Measurements from ENCODE around the gene ZCCHC24.
"Not testable (repeated sequence)": the region's sequence is repeated elsewhere in the genome, so short reads cannot be mapped to it uniquely, and the experiment has no call there.

The ZCCHC24 gene

DNA sequence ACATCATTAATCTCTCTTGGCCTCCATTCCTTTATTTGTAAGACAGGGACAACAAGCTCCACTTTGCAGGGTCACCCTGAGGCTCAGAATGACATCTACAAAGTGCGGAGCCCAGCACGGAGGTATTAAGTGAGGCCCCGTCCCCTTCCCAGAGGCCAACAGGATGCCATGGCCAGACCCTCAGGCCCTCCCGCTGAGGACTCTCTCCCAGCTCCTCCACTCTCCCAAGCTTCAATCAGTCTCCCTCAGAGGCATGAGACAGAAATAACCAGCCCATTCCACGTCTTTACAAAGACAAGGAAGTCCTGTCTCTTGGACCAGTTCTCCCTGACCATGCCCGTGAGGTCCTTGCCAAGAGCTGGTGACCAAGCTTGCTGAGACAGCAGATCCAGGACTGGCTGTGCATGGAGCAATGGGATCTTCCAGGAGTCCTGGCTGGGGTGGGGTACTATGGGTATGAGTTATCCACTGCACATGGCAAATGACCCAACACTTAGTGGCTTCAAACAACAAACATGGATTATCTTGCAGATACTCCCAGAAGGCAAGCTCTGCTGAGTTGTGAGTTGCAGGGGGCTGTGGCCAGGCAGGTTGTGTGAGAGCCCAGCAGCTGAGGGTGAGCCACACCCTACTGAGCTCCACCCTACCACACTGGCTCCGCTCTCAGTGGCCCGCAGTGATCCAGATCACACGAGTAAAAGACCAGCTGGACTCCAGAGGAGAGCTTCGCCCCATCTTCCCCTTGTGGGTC, 102.4 kb downstream of the ZCCHC24 start:
- no peak for DNase-seq

DNA sequence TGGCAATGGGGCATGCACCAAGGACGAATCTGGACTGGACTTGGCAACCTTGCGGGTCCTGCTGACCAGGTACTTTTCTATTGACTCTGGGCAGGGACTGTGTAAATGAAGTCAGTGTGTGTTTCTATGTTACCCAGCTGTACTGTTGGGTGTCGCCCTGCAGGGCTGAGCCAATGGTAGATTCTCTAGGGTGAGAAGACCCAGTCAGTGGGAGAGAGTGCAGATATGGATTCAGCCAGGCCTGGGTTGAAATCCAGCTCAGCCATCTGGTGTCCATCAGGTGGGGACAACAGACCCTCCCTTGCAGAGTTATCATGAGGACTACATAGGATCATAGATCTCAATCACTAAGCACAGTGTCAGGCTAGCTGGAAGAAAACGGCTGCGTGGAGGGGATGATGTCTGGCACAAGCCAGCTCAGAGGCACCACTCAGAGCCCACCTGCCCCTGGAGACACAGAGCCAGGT, 103.1 kb downstream of the ZCCHC24 start:
- no peak for DNase-seq

GRCh38 chr10:79340646-79341244, 104.7 kb downstream of the ZCCHC24 start:
- DNase-seq: no peak

GRCh38 chr10:79339266-79339665, 106.2 kb downstream of the ZCCHC24 start:
- no peak for DNase-seq

DNA sequence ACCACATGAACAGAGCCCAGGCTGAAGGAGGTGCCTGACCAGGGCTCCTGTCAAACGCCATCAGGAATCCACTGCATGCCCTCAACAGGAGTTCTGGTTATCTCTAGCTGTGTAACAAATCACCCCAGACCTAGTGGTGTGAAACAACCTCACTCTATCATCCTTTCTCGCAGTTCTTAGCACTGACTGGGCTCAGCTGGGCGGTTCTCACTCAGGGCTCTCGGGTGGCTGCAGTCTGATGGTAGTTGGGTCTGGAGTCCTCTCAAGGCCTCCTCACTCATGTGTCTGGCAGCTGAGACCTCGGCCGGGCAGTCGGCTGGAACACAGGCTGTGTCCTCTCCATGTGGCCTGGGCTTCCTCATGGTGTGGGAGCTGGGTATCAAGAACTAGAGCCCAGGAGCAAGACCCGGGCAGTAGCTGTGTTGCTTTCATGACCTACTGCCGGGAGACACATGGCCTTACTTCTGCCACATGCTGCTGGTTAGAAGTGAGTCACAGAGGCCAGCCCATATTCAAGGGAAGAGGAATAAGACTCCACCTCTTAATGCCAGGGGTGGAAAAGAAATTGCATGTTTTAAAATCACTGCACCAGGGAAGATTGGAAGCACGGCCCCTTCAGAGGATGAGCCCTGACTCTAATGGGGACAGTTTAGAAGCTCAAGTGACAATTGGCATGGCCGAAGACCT, 107.5 kb downstream of the ZCCHC24 start:
- DNase-seq: not testable (repeated sequence)

- DNase-seq: no peak
These were observed 108.7 kb downstream of the ZCCHC24 start for GRCh38 chr10:79336739-79337138.

DNA sequence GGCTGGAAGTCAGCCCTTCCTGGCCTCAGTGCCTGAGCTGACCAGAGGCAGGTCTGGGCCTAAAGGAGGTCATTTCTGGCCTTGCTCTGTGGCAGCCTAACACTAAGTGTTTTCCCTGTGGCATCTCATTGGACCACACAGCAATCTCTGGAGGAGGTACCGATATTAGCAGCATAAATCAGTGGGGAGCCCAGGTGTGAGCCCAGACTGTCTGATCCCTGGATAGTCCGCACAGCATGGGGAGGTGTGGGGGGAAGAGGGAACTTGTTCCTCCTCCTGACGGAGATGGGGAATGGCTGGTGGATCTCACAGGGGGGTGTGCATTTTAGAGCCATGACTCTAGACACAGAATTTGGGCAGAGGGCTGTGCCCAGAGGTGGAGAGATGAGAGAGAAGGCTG, 109.1 kb downstream of the ZCCHC24 start:
- DNase-seq: no peak

GRCh38 chr10:79335470-79336235, 109.8 kb downstream of the ZCCHC24 start:
- no peak for DNase-seq

- no peak for DNase-seq
These were observed 110.3 kb downstream of the ZCCHC24 start for GRCh38 chr10:79335094-79335469.

DNA sequence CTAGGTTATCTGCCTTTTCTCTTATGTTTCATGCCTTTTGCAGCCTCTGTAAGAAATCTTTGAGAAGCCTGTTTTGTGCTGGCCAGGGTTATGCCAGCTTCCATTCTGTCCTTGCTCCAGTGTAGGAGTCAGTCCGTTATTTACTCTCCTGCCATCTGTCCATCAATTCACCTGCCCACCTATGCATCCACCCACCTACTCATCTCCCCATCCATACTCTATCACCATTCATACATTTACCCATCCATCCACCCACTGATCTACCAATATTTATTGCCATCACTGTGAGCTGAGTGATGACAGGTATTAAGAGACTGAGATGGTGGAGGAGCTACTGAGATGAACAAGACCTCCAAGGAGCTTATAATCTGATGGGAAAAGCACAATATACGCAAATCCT, 110.9 kb downstream of the ZCCHC24 start:
- no peak for DNase-seq

GRCh38 chr10:79333513-79333912, 111.9 kb downstream of the ZCCHC24 start:
- no peak for DNase-seq

GRCh38 chr10:79332610-79333315, 112.7 kb downstream of the ZCCHC24 start:
- not testable (repeated sequence) for DNase-seq
